A549 (cell line): Measurements from ENCODE around the gene SAG.

Experiments used
- EP300 ChIP-seq, 2 experiments: fragments of >200 bp; sonication (Bioruptor Twin); formaldehyde crosslinking; IDR thresholded peaks; 2 replicates in 1 of 2; 3 replicates in 1 of 2; pipeline ENCODE4 v1.6.1; 2016 to 2017
- TF ChIP-seq, protein P1 (sequence below): fragments of >200 bp; sonication (Bioruptor Twin); formaldehyde crosslinking; IDR thresholded peaks from 3 replicates; pipeline ENCODE4 v1.5.1; 2016

- TF ChIP-seq, protein P1, sequence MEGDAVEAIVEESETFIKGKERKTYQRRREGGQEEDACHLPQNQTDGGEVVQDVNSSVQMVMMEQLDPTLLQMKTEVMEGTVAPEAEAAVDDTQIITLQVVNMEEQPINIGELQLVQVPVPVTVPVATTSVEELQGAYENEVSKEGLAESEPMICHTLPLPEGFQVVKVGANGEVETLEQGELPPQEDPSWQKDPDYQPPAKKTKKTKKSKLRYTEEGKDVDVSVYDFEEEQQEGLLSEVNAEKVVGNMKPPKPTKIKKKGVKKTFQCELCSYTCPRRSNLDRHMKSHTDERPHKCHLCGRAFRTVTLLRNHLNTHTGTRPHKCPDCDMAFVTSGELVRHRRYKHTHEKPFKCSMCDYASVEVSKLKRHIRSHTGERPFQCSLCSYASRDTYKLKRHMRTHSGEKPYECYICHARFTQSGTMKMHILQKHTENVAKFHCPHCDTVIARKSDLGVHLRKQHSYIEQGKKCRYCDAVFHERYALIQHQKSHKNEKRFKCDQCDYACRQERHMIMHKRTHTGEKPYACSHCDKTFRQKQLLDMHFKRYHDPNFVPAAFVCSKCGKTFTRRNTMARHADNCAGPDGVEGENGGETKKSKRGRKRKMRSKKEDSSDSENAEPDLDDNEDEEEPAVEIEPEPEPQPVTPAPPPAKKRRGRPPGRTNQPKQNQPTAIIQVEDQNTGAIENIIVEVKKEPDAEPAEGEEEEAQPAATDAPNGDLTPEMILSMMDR: no peak
- no peak for TF ChIP-seq EP300 (IDR thresholded peaks at IDR 0.05)
Observed at GRCh38 chr2:233360771-233361176, 53.2 kb downstream of the SAG start.
